Lung (tissue), 12 donors: ENCODE data around the gene RBPMS2. TPM values are rescaled to one million over a fixed set of nuclear protein-coding genes. Genes with fewer than 3 reads are reported as not detected.

ENCODE experiments used
- ATAC-seq: fragments of 200-7000 bp; cut with Tn5 transposase; one replicate; pipeline ENCODE4 v1.9.1; 2020; ENCODE audit warnings: moderate number of reproducible peaks; ENCODE audit not compliant: insufficient read depth, low FRiP score
- DNase-seq, 3 donors: peaks; one replicate each; pipeline ENCODE4 v3.0.0-alpha.2; 2013 to 2017
- H3K27ac ChIP-seq, 2 donors: one replicate each; pipeline ENCODE4 v1.5.1; 2013; ENCODE audit warnings: mild to moderate bottlenecking in 2 of 2, moderate library complexity in 2 of 2, control low read depth in 1 of 2, inconsistent platforms in 1 of 2, low read depth in 1 of 2, low read length in 1 of 2
- H3K27me3 ChIP-seq, 3 donors: one replicate each; pipeline ENCODE4 v1.5.1; 2013; ENCODE audit warnings: low read length in 2 of 3; ENCODE audit not compliant: control insufficient read depth in 3 of 3, insufficient read depth in 3 of 3
- H3K36me3 ChIP-seq, 4 donors: one replicate each; pipeline ENCODE4 v1.5.1; 2013; ENCODE audit warnings: low read length in 4 of 4, mild to moderate bottlenecking in 1 of 4, moderate library complexity in 1 of 4; ENCODE audit not compliant: control insufficient read depth in 4 of 4, insufficient read depth in 4 of 4
- H3K4me1 ChIP-seq, 5 donors: one replicate each; pipeline ENCODE4 v1.5.1; 2013; ENCODE audit warnings: low read length in 5 of 5, mild to moderate bottlenecking in 2 of 5, moderate library complexity in 1 of 5; ENCODE audit not compliant: control insufficient read depth in 5 of 5, insufficient read depth in 5 of 5
- H3K4me3 ChIP-seq: one replicate; pipeline ENCODE4 v1.5.1; 2013; ENCODE audit warnings: mild to moderate bottlenecking, control low read depth, moderate library complexity
- H3K9ac ChIP-seq, 2 donors: one replicate each; pipeline ENCODE4 v1.5.1; 2013; ENCODE audit warnings: low read length in 2 of 2, control low read depth in 1 of 2; ENCODE audit not compliant: insufficient read depth in 1 of 2
- H3K9me3 ChIP-seq, 4 donors: one replicate each; pipeline ENCODE4 v1.5.1; 2013; ENCODE audit warnings: low read length in 3 of 4, mild to moderate bottlenecking in 1 of 4, moderate library complexity in 1 of 4; ENCODE audit not compliant: control insufficient read depth in 4 of 4, insufficient read depth in 3 of 4
- WGBS, 2 donors: extraction: QIAGEN DNeasy Blood & Tissue Kit; methylation state at CpG; one replicate each; pipeline ENCODE4 v1.1.7; 2013; 5-methylcytosine and 5-hydroxymethylcytosine counted together
- polyA plus RNA-seq, 2 donors: library from polyadenylated mRNA; stranded (reverse); fragments of 200-250 nt; gene quantifications; one replicate each; pipeline ENCODE4 v1.2.1, GENCODE V29; 2013
- total RNA-seq, 2 donors: library from RNA; depleted of rRNA in 1 of 2; stranded (reverse); fragments of >200 nt in 1 of 2; gene quantifications; one replicate each; pipeline ENCODE4 v1.2.1, GENCODE V29; 2014 to 2021
- TF ChIP-seq, protein P1 (sequence below): IDR thresholded peaks from 2 replicates; pipeline ENCODE4 v1.5.1; 2012; ENCODE audit warnings: mild to moderate bottlenecking; ENCODE audit errors: control extremely low read depth, extremely low read depth
- donor health status: control.
- donor health status: control.
- donor health status: Bipolar disorder and iron deficiency.
- donor health status: healthy.
- donor health status: DM: yes; HTN: yes; CAD: no.

Gene RBPMS2
- total and polyA plus RNA-seq, 4 donors, result 0.68 to 3.9 (median 2.3) TPM

DNA sequence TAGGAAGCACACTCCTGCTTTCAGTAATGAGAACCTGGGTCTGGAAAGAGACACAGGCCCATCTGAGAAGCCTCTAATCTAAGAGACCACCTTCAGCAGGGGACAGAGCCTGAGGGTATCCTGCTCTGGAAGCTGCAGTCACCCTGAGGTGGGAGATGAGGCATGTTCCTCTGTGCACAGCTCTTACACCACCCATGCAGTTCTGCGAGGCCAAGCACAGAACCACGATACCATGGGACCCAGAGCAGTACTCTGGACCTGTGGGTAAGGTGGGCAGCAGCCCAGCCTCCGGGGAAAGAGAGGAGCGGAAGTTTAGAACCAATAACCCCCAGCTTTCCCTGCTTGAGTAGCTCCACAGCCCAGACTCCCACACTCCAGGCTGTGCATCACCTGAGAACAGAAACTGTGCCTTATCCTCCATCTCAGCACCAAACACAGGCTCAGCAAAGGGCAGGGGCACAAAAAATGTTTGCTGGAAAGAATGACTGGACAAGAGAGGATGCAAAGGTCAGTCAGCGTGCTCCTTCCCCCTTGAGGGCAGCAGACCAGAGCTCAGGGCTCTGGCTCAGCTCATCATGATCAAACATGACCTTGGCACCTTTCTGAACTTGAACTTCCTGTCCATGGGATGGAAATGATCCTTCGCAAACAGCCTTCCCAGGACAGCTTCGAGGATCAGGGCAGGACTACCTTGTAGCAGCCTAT is 43.1 kb downstream of the RBPMS2 start:
- TF ChIP-seq, protein P1, sequence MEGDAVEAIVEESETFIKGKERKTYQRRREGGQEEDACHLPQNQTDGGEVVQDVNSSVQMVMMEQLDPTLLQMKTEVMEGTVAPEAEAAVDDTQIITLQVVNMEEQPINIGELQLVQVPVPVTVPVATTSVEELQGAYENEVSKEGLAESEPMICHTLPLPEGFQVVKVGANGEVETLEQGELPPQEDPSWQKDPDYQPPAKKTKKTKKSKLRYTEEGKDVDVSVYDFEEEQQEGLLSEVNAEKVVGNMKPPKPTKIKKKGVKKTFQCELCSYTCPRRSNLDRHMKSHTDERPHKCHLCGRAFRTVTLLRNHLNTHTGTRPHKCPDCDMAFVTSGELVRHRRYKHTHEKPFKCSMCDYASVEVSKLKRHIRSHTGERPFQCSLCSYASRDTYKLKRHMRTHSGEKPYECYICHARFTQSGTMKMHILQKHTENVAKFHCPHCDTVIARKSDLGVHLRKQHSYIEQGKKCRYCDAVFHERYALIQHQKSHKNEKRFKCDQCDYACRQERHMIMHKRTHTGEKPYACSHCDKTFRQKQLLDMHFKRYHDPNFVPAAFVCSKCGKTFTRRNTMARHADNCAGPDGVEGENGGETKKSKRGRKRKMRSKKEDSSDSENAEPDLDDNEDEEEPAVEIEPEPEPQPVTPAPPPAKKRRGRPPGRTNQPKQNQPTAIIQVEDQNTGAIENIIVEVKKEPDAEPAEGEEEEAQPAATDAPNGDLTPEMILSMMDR, result no peak
- Histone ChIP-seq H3K4me1 (peaks cover 0 to 3% (median 0%) of the 10 kb centered on the region in 5 donors), H3K9me3 (no peaks in the 10 kb centered on the region), H3K4me3 (no peak overlapping the region), H3K36me3 (no peaks in the 10 kb centered on the region), H3K27ac (no peak overlapping the region), H3K9ac (no peak overlapping the region), H3K27me3 (no peaks in the 10 kb centered on the region)
- no peak for DNase-seq
- ATAC-seq, result no peak
- 77 to 81% methylated on average over 7 of the region's 7 CpGs for WGBS, 2 donors

GRCh38 chr15:64731805-64732151 is 43.6 kb downstream of the RBPMS2 start:
- Histone ChIP-seq H3K36me3 (no peaks in the 10 kb centered on the region), H3K9ac (no peak overlapping the region), H3K27me3 (no peaks in the 10 kb centered on the region), H3K4me1 (peaks cover 0 to 3% (median 0%) of the 10 kb centered on the region in 5 donors), H3K27ac (no peak overlapping the region), H3K4me3 (no peak overlapping the region), H3K9me3 (no peaks in the 10 kb centered on the region)
- WGBS, 2 donors, result 58 to 74% methylated on average over 9 of the region's 9 CpGs
- TF ChIP-seq, protein P1, result no peak
- ATAC-seq (no peak), DNase-seq (no peak)

DNA sequence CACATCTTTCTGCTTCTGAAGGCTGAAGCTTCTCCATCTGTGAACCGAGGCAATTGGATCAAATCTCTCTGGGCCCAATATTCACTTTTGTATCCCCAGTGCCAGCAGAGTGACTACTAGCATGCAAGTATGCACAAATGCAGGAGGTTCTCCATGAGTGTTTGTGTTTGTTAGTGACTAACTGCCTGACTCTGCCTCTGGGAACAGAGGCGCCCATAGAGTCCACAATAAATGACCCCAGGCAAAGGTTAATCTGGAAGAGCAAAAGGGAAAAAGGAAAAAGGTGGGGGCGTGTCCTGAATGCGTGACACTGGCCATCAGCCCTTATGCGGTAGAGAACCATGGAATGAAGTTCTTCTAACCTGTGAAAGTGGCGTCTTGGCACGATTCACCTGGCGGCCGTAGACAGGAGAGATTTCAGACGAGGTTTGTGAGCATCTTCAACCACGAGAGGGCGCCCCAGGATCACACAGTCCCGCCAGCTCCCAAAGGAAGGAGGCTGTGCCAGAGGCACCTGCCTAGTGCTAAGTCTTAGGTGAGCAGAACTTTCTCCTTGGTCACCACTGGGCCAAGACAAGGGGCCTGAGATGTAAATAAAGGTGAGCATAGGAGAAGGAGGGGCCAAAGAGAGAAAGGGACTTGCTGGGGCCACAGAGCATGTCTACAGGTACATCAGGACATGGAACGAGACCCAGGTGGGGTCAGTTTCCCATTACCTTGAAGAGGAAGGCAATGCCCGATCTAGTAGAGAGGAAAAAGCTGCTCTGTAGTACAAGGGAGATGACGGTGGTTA is 44.2 kb downstream of the RBPMS2 start:
- DNase-seq (peak; percentile 82 to 86 (median 85)), ATAC-seq (peak; percentile 81)
- Histone ChIP-seq H3K27me3 (no peaks in the 10 kb centered on the region), H3K27ac (no peak overlapping the region), H3K9me3 (no peaks in the 10 kb centered on the region), H3K9ac (no peak overlapping the region), H3K4me1 (peaks cover 0 to 3% (median 0%) of the 10 kb centered on the region in 5 donors), H3K4me3 (no peak overlapping the region), H3K36me3 (no peaks in the 10 kb centered on the region)
- 25 to 35% methylated on average over 16 of the region's 16 CpGs for WGBS, 2 donors
- TF ChIP-seq, protein P1, result peak; percentile 87
